ENCODE results near the gene OR6C3.

GRCh38 chr12:55365086-55365485, 34.5 kb downstream of the OR6C3 start:
- TF ChIP-seq EZH2 (IDR thresholded peaks at IDR 0.05; ENCODE audit: low read length, unreplicated experiment): no peak
- no peak for TF ChIP-seq CTCF (conservative IDR thresholded peaks at IDR 0.05; ENCODE audit: low read depth, low read length)
- TF ChIP-seq EZH2phosphoT487 (IDR thresholded peaks at IDR 0.05; ENCODE audit: borderline replicate concordance, low read length): no peak

Data from PC-3 (cell line).